Suprapubic skin (tissue), 4 donors: ENCODE data around the gene SERINC5. TPM values are rescaled to one million over a fixed set of nuclear protein-coding genes. Genes with fewer than 3 reads are reported as not detected.

Source experiments
- DNase-seq, 2 donors: peaks; one replicate each; pipeline ENCODE4 v3.0.0-alpha.2; 2019; ENCODE audit warnings: low spot score in 2 of 2
- H3K27ac ChIP-seq: fragments of 200-600 bp; sonication (generic); one replicate; pipeline ENCODE4 v1.5.1; 2019
- H3K27me3 ChIP-seq: fragments of 200-600 bp; sonication (generic); one replicate; pipeline ENCODE4 v1.5.1; 2019
- H3K36me3 ChIP-seq: fragments of 200-600 bp; sonication (generic); one replicate; pipeline ENCODE4 v1.5.1; 2019
- H3K4me1 ChIP-seq: fragments of 200-600 bp; sonication (generic); one replicate; pipeline ENCODE4 v1.5.1; 2019
- H3K4me3 ChIP-seq: fragments of 200-600 bp; sonication (generic); one replicate; pipeline ENCODE4 v1.5.1; 2019; ENCODE audit warnings: mild to moderate bottlenecking
- H3K9me3 ChIP-seq: fragments of 200-600 bp; sonication (generic); one replicate; pipeline ENCODE4 v1.5.1; 2019
- CTCF ChIP-seq, 2 donors: fragments of 200-600 bp in 1 of 2; fragments of 450-650 bp in 1 of 2; sonication (generic) in 1 of 2; IDR thresholded peaks; one replicate each; pipeline ENCODE4 v1.5.1; 2016 to 2019; ENCODE audit warnings: antibody characterized with exemption in 2 of 2, mild to moderate bottlenecking in 1 of 2, moderate library complexity in 1 of 2
- EP300 ChIP-seq: sonication (generic); formaldehyde crosslinking; IDR thresholded peaks from one replicate; pipeline ENCODE4 v1.6.1; 2017; ENCODE audit warnings: antibody characterized with exemption
- POLR2A ChIP-seq, 2 donors: fragments of 450-650 bp; IDR thresholded peaks; one replicate each; pipeline ENCODE4 v1.6.1; 2017; ENCODE audit warnings: antibody characterized with exemption in 2 of 2, mild to moderate bottlenecking in 2 of 2, moderate library complexity in 2 of 2
- POLR2AphosphoS5 ChIP-seq, 3 donors: sonication (generic); formaldehyde crosslinking; IDR thresholded peaks; one replicate each; pipeline ENCODE4 v1.6.1; 2017; ENCODE audit warnings: antibody characterized with exemption in 3 of 3
- WGBS: methylation state at CpG from one replicate; pipeline ENCODE4 v1.1.5; 2018; 5-methylcytosine and 5-hydroxymethylcytosine counted together
- total RNA-seq, 4 donors: library from RNA; depleted of rRNA; stranded (reverse); fragments of >200 nt; gene quantifications; one replicate each; pipeline ENCODE4 v1.1.0, GENCODE V29; 2016

SERINC5 gene
- total RNA-seq, 4 donors from 2014 or later: 53.8 to 68.8 (median 62.5) TPM

GRCh38 chr5:80198399-80198798 lies 57.4 kb downstream of the SERINC5 start:
- DNase-seq: no peak
- no peaks in the 10 kb centered on the region for H3K27me3 ChIP-seq
- H3K4me1 ChIP-seq: peaks cover 11% of the 10 kb centered on the region
- no peak overlapping the region for H3K4me3 ChIP-seq
- H3K36me3 ChIP-seq: peaks cover 24% of the 10 kb centered on the region
- no peak overlapping the region for H3K27ac ChIP-seq
- 73% methylated on average over 9 of the region's 11 CpGs for WGBS
- TF ChIP-seq POLR2A (IDR thresholded peaks at IDR 0.05) (no peak), EP300 (no peak), CTCF (IDR thresholded peaks at IDR 0.05) (no peak), POLR2AphosphoS5 (IDR thresholded peaks at IDR 0.05) (no peak)
- no peaks in the 10 kb centered on the region for H3K9me3 ChIP-seq

DNA sequence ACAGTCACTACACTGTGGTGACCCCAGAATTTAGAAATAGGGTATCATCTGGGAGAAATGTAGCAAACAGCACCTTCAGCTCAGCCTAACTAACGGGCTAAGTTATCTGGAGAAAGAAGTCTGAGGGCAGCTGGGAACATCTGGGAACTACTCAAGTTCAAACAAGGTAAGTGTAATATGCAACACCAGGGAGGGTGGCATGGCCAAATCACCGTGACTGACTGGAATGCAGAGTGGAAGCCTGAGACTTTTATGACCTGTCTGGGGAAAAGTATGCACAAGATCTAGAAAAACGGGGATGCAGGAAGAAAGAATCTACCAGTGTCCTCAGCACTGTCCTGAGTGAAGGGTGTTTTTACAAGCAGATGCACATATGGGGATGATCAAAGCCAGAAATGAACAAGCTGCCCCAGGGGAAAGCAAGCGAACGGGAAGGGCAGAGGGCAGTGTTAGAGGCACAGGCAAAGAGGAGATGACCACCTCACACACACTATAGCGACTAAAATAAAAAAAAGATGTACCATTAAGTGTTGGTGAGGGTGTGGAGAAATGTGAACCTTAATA lies 59.9 kb downstream of the SERINC5 start:
- Histone ChIP-seq H3K27me3 (no peaks in the 10 kb centered on the region), H3K4me3 (no peak overlapping the region), H3K9me3 (no peaks in the 10 kb centered on the region), H3K4me1 (peaks cover 35% of the 10 kb centered on the region), H3K36me3 (peaks cover 5% of the 10 kb centered on the region), H3K27ac (no peak overlapping the region)
- WGBS: 72% methylated on average over 6 of the region's 6 CpGs
- no peak for TF ChIP-seq POLR2A (IDR thresholded peaks at IDR 0.05)
- TF ChIP-seq POLR2AphosphoS5 (IDR thresholded peaks at IDR 0.05): no peak
- no peak for TF ChIP-seq EP300
- TF ChIP-seq CTCF (IDR thresholded peaks at IDR 0.05): no peak
- DNase-seq: no peak

- Histone ChIP-seq H3K4me1 (peaks cover 38% of the 10 kb centered on the region), H3K36me3 (peaks cover 3% of the 10 kb centered on the region), H3K4me3 (no peak overlapping the region), H3K27me3 (no peaks in the 10 kb centered on the region), H3K27ac (no peak overlapping the region), H3K9me3 (no peaks in the 10 kb centered on the region)
- no peak for DNase-seq
- 79% methylated on average over 4 of the region's 4 CpGs for WGBS
- TF ChIP-seq POLR2AphosphoS5 (IDR thresholded peaks at IDR 0.05): no peak
- no peak for TF ChIP-seq POLR2A (IDR thresholded peaks at IDR 0.05)
Measured at GRCh38 chr5:80194468-80194867, 61.4 kb downstream of the SERINC5 start.

- peaks cover 38% of the 10 kb centered on the region for H3K4me1 ChIP-seq
- H3K4me3 ChIP-seq: no peak overlapping the region
- H3K9me3 ChIP-seq: no peaks in the 10 kb centered on the region
- no peak for DNase-seq
- no peak overlapping the region for H3K27ac ChIP-seq
- H3K36me3 ChIP-seq: peaks cover 3% of the 10 kb centered on the region
- H3K27me3 ChIP-seq: no peaks in the 10 kb centered on the region
- 47% methylated on average over 7 of the region's 7 CpGs for WGBS
- TF ChIP-seq CTCF (IDR thresholded peaks at IDR 0.05) (no peak), POLR2A (IDR thresholded peaks at IDR 0.05) (no peak), EP300 (no peak)
Measured at GRCh38 chr5:80193401-80193800, 62.4 kb downstream of the SERINC5 start.

DNA sequence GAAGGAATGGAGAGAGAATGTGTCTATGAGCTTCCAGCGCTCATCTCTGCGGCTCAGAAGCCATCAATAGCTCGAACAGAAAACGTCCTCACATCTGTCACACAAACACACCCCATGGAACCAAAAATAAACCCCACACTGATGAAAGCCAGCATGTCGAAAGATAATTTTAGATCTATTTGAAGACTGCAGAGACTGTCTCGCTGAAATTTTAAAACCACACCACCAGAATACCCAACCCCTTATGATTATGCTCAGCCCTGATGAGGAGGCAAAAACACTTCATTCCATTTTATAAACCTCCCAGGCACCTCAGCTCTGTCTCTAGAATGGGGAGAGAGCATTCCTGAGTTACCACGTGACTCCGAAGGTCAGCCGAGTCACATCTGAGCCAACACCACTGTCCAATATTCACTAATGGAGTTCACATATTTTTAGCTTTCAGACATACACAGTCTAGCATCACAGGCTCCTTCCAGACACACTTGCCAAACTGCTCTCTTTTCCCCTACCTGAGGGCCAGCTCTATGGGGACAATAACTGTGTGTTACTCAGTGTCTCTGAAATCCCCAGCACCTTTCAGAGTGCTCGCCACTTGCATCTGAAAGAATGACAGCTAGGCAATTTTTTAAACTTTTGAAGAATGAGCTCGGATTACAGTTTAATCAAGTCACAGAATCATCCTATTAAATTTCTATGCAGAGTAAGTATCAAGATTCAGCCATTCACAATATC lies 63.2 kb downstream of the SERINC5 start:
- Histone ChIP-seq H3K27me3 (no peaks in the 10 kb centered on the region), H3K27ac (peak overlapping the region; percentile 12), H3K36me3 (peaks cover 3% of the 10 kb centered on the region), H3K4me1 (peaks cover 42% of the 10 kb centered on the region), H3K9me3 (no peaks in the 10 kb centered on the region), H3K4me3 (no peak overlapping the region)
- no peak for TF ChIP-seq EP300
- no peak for TF ChIP-seq POLR2A (IDR thresholded peaks at IDR 0.05)
- TF ChIP-seq POLR2AphosphoS5 (IDR thresholded peaks at IDR 0.05): no peak
- no peak for TF ChIP-seq CTCF (IDR thresholded peaks at IDR 0.05)
- WGBS: 55% methylated on average over 11 of the region's 11 CpGs
- no peak for DNase-seq
